Effector memory CD4-positive, alpha-beta T cell (primary cell): ENCODE measurements around the gene FBXO4.

Experiments
- DNase-seq, 3 donors: peaks; one replicate each; pipeline ENCODE4 v3.0.0-alpha.2; 2020
- H3K27ac ChIP-seq: 2 replicates; pipeline ENCODE4 v1.7.0; 2013; ENCODE audit warnings: mild to moderate bottlenecking, low read length, moderate library complexity; ENCODE audit not compliant: insufficient read depth, poor library complexity, severe bottlenecking
- H3K27me3 ChIP-seq: replicated peaks from 2 replicates; pipeline ENCODE4 v1.7.0; 2013; ENCODE audit warnings: mild to moderate bottlenecking, low read length; ENCODE audit not compliant: insufficient read depth, control insufficient read depth, poor library complexity, severe bottlenecking
- H3K36me3 ChIP-seq: 2 replicates; pipeline ENCODE4 v1.7.0; 2013; ENCODE audit warnings: mild to moderate bottlenecking, low read length, moderate library complexity; ENCODE audit not compliant: control insufficient read depth, insufficient read depth
- H3K4me1 ChIP-seq: 2 replicates; pipeline ENCODE4 v1.7.0; 2013; ENCODE audit warnings: low read length, mild to moderate bottlenecking; ENCODE audit not compliant: control insufficient read depth, insufficient read depth, poor library complexity, severe bottlenecking
- H3K4me3 ChIP-seq: 2 replicates; pipeline ENCODE4 v1.7.0; 2013; ENCODE audit warnings: low read length, low read depth, mild to moderate bottlenecking; ENCODE audit not compliant: insufficient read depth, poor library complexity, severe bottlenecking
- H3K9me3 ChIP-seq: 2 replicates; pipeline ENCODE4 v1.7.0; 2013; ENCODE audit warnings: mild to moderate bottlenecking, low read length, moderate library complexity; ENCODE audit not compliant: control insufficient read depth

The FBXO4 gene

DNA sequence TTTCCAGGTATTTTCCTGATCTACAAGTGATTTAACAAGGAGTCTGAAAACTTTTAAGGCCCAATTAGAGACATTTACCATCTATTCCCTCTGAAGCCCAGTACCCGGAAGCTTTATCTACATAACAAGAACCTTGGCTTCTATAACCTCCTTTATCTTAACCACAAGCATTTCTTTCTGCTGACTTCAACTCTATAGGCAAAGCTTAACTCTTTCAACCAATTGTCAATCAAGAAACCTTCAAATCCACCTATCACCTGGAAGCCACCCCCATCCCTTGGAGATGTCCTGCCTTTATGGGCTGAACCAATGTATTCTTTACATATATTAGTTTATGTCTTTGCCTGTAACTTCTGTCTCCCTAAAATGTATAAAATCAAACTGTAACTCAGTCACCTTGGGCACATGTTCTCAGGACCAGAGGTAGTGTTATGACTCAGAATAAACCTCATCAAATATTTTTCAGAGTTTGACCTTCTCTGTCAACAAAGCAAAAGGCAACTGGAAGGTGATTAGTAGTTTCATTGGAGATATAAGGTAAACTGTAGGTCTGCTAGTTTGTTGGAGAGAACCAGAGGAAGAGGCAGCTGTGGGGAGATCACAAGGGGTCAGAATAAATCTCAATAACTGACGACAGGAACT lies 33.9 kb upstream of the FBXO4 start:
- no peaks in the 10 kb centered on the region for H3K4me1 ChIP-seq
- H3K36me3 ChIP-seq: no peaks in the 10 kb centered on the region
- DNase-seq: no peak
- no peak overlapping the region for H3K4me3 ChIP-seq
- H3K27me3 ChIP-seq: no peaks in the 10 kb centered on the region
- no peak overlapping the region for H3K27ac ChIP-seq
- no peaks in the 10 kb centered on the region for H3K9me3 ChIP-seq

DNA sequence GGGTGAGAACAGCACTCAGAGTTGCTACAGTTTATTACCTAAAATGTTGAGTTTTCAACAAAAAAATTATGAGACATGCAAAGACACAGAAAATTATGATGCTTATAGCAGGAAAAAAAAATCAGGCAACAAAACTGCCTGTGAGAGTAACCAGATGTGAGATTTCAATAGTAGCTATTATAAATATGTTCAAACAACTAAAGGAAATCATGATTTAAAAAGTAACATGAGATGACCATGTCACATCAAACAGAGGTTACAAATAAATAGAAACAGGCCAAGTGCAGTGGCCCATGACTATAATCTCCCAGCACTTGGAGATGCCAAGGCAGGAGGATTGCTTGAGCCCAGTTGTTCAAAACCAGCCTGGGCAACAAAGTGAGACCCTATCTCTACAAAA lies 33.0 kb upstream of the FBXO4 start:
- Histone ChIP-seq H3K27me3 (no peaks in the 10 kb centered on the region), H3K27ac (no peak overlapping the region), H3K9me3 (no peaks in the 10 kb centered on the region), H3K4me3 (no peak overlapping the region), H3K4me1 (no peaks in the 10 kb centered on the region), H3K36me3 (no peaks in the 10 kb centered on the region)
- DNase-seq: no peak

DNA sequence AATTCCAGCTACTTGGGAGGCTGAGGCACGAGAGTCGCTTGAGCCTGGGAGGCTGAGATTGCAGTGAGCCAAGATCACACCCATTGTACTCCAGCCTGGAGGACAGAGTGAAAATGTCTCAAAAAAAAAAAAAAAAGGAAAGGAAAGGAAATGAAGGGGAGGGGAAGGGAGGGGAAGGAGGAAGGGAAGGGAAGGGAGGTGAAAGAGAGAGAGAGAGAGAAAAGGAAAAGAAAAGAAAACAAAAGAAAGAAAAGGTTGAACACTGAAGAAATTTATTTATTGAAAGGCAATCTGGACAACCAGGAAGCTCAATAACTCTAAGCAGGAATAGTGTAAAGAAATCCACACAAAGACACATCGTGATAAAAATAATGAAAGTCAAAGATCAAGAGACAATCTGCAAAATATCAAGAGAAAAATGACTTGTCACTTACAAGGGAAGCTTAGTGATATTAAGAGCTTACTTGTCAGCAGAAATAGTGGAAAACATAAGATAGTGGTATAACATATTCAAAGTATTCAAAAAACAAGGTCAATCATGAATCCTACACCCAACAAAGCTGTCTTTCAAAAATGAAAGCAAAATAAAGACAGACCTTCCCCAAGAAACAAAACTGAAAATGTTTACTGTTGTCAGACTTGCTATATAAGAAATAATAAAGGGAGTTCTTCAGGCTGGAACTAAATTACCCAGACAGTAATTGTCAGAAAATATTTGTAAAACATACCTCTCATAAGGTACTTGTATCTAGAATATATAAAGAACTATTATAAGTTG lies 31.8 kb upstream of the FBXO4 start:
- no peaks in the 10 kb centered on the region for H3K27me3 ChIP-seq
- H3K9me3 ChIP-seq: no peaks in the 10 kb centered on the region

DNA sequence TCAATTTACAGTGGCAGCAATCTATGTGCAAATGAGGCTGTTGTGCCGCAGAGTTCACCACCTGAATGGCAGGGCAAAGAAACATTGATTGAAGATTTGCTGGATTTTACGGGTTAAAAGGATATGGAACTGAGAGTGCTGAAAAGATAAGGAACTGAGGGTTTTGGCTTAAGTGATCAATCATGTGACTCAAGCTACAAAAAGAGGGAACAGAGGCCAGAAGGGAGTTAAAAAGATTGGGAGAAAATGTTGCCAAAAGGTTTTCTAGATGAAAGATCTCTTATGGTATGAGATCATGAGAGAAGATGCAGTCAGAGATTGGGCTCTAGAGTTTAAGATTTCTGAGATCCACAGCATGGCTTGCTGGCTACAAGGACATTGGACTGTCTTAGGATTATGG lies 28.9 kb upstream of the FBXO4 start:
- no peak for DNase-seq
- no peaks in the 10 kb centered on the region for H3K36me3 ChIP-seq
- no peaks in the 10 kb centered on the region for H3K4me1 ChIP-seq
- H3K9me3 ChIP-seq: no peaks in the 10 kb centered on the region
- no peaks in the 10 kb centered on the region for H3K27me3 ChIP-seq
- no peak overlapping the region for H3K27ac ChIP-seq
- no peak overlapping the region for H3K4me3 ChIP-seq

More for the DNA sequence above, 31.8 kb upstream of the FBXO4 start:
- no peaks in the 10 kb centered on the region for H3K36me3 ChIP-seq
- no peaks in the 10 kb centered on the region for H3K4me1 ChIP-seq
- H3K4me3 ChIP-seq: no peak overlapping the region
- no peak for DNase-seq
- no peak overlapping the region for H3K27ac ChIP-seq

DNA sequence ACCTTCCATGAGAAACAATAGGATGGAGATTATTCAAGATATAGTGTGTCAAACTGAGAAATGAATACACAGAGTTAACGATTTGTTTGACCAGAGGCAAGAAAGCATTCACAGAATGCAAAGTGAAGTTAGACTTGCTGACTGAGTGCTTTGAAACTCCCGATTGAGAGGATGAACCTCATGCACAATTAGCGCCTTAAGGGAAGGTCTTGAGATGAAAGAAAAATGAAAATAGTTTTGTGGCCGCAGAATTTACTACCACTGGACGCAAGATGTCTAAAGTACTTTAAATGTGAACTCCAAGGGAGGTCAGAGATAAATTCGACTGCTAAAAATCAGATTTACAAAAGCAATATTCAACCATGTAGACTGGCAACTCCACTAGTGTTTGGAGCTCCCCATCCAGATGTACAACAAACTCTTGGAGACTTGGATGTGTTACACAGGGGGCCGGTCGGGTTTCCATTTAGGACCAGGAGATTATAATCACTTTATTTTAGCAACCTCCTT lies 21.6 kb upstream of the FBXO4 start:
- H3K36me3 ChIP-seq: peaks cover 10% of the 10 kb centered on the region

DNA sequence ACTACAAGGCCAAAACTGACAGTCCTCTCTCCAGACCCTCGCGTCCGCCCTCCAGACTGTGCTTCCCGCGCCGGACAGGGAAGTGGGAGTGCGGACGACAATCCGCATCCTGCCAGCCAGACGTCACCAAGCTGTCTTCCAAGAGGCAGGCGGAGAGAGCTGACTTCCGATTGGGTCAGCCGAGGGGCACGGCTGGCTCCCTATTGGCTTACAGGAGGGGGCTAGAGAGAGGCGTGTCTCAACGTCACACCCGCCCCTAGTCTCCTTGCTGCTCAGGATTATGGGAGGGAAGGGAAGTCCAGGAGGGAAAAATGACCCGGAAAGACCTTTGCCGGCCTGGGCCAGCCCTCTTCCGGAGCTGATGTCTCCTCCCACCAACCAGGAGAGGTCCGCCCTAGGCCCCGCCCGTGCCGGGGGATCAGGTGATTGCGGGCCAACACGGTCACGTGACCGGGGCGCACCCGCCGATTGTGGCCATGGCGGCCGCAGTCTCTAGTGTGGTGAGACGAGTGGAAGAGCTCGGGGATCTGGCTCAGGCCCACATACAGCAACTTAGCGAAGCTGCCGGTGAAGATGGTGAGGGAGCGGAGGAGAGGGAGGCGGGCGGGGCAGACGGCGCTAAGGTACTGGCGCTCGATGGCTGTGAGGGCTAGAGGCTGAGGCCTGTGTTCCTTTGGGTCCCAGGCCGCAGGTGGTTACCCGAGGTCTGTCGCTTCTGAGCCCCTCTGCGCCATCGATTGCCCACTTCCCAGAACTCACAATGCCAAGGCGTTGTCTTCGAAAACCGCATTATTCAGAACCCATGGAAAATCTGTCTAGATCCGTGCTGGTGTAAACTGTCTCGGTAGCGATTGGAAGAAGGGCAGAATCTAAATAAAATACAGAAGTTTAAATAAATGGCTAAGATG lies 20.9 kb upstream of the FBXO4 start, which contains the start of gene RIMOC1:
TSS of gene RIMOC1 (plus strand) at position 453 of the 908 bp plus-strand sequence. CDS start at position 477, 24 bp downstream.
- H3K36me3 ChIP-seq: peaks cover 17% of the 10 kb centered on the region
- peak within 1 kb of the TSS; percentile 65 for H3K4me3 ChIP-seq
- peaks cover 14% of the 10 kb centered on the region for H3K4me1 ChIP-seq
- peak within 1 kb of the TSS; percentile 75 for H3K27ac ChIP-seq
- H3K27me3 ChIP-seq: no peaks in the 10 kb centered on the region
- no peaks in the 10 kb centered on the region for H3K9me3 ChIP-seq
- DNase-seq: peak; percentile 96 to 97 (median 96)

More for the DNA sequence above, 21.6 kb upstream of the FBXO4 start:
- DNase-seq: no peak
- peak overlapping the region; percentile 65 for H3K4me3 ChIP-seq
- H3K27ac ChIP-seq: peak overlapping the region; percentile 75
- no peaks in the 10 kb centered on the region for H3K27me3 ChIP-seq
- peaks cover 14% of the 10 kb centered on the region for H3K4me1 ChIP-seq
- H3K9me3 ChIP-seq: no peaks in the 10 kb centered on the region

DNA sequence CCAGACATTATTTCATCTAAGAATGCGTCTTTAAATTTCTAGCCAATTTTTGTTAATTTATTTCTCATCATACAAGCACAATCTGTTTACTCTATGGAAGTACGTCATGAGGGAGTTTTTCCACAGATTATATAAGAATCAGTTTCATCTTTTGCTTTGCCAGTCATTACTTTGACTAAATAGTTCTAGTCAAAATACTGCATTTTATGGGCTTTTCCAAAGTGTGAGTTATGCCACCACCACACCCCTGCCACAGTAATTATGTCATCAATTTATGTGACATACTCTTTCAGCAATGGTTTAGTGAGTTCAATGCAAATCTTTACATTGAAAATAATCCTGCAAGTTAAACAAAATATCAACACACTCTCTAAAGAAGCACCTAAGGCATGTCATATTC lies 18.9 kb upstream of the FBXO4 start:
- Histone ChIP-seq H3K27me3 (no peaks in the 10 kb centered on the region), H3K36me3 (peaks cover 30% of the 10 kb centered on the region), H3K9me3 (no peaks in the 10 kb centered on the region), H3K27ac (no peak overlapping the region), H3K4me1 (peaks cover 14% of the 10 kb centered on the region), H3K4me3 (no peak overlapping the region)
- no peak for DNase-seq

DNA sequence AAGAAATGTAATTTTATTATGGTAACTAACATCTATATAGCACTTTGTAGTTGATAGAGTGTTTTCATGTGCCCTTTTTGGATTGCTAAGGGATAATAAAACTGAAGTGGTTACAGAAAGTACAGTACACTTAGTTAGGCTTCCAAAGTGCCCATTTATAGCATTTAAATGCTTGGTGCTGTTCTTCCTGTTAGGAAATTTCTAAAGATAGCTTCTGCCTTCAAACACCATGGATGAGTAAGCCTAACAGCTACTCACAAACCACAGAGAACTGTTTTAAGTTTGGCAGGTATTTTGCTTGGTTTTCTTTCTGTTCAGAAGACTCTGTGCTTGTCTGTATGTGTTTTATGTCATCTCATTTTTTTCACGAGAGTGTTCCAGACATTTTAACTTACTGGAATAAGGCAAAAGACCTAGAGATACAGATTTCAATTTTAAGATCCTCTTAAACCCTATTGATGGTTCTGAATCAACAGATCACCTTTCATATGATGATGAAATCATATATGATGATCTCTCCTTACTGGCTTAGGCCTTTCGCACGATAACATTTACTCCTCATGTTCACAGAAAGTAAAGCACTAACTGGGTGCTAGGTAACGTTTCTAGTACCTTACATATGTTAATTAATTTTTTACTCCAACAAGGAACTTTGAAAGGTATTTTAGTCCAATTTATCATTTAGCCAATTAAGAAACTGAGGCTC lies 16.6 kb upstream of the FBXO4 start:
- H3K27me3 ChIP-seq: no peaks in the 10 kb centered on the region
- H3K27ac ChIP-seq: no peak overlapping the region
- no peak overlapping the region for H3K4me3 ChIP-seq
- peaks cover 52% of the 10 kb centered on the region for H3K36me3 ChIP-seq
- H3K9me3 ChIP-seq: no peaks in the 10 kb centered on the region
- peaks cover 12% of the 10 kb centered on the region for H3K4me1 ChIP-seq
- no peak for DNase-seq

DNA sequence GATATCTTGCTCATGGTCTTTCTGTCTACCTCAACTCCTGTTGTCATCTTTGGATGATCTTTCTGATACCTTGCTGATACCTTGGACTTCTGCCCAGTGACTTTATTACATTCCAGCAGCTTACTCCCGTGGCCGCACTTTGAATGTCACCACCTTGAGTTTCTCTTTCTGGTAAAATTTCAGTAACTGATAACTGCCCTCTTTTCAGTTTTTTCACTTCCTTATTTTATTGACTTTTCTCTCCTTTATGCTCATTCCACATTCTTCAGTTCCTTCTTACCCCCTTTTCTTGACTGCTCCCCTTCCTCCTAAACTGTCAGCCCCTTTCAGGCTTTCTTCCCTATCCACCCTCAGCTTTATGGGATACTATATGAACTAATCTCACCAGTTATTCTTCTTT lies 7.0 kb upstream of the FBXO4 start:
- Histone ChIP-seq H3K27me3 (no peaks in the 10 kb centered on the region), H3K36me3 (peaks cover 49% of the 10 kb centered on the region), H3K4me3 (no peak overlapping the region), H3K9me3 (no peaks in the 10 kb centered on the region), H3K4me1 (no peaks in the 10 kb centered on the region), H3K27ac (no peak overlapping the region)
- DNase-seq: no peak
